Parathyroid adenoma (tissue), 2 donors: Measurements from ENCODE around the gene EGFLAM.

Experiments
- H2AFZ ChIP-seq: fragments of 300-600 bp; sonication (generic); one replicate; pipeline ENCODE4 v1.7.0; 2017; ENCODE audit warnings: antibody characterized with exemption, mild to moderate bottlenecking
- H3K27ac ChIP-seq: fragments of 300-600 bp; sonication (generic); one replicate; pipeline ENCODE4 v1.7.0; 2017
- H3K27me3 ChIP-seq: fragments of 300-600 bp; sonication (generic); one replicate; pipeline ENCODE4 v1.7.0; 2017; ENCODE audit warnings: low read length; ENCODE audit not compliant: control insufficient read depth, insufficient read depth
- H3K36me3 ChIP-seq: fragments of 300-600 bp; sonication (generic); one replicate; pipeline ENCODE4 v1.7.0; 2017; ENCODE audit warnings: low read length; ENCODE audit not compliant: control insufficient read depth, insufficient read depth
- H3K4me1 ChIP-seq: fragments of 300-600 bp; sonication (generic); one replicate; pipeline ENCODE4 v1.7.0; 2017; ENCODE audit warnings: control low read depth
- H3K4me2 ChIP-seq: fragments of 300-600 bp; sonication (generic); one replicate; pipeline ENCODE4 v1.7.0; 2017; ENCODE audit warnings: low read length
- H3K4me3 ChIP-seq: fragments of 300-600 bp; sonication (generic); one replicate; pipeline ENCODE4 v1.7.0; 2017; ENCODE audit warnings: low read depth, low read length
- H3K79me2 ChIP-seq: fragments of 300-600 bp; sonication (generic); one replicate; pipeline ENCODE4 v1.7.0; 2017; ENCODE audit warnings: control low read depth
- H3K9ac ChIP-seq: fragments of 300-600 bp; sonication (generic); one replicate; pipeline ENCODE4 v1.7.0; 2017; ENCODE audit warnings: mild to moderate bottlenecking
- H3K9me3 ChIP-seq: fragments of 300-600 bp; sonication (generic); one replicate; pipeline ENCODE4 v1.7.0; 2017; ENCODE audit warnings: low read length; ENCODE audit not compliant: control insufficient read depth
- TF ChIP-seq, protein P1 (sequence below): fragments of 300-600 bp; sonication (generic); IDR thresholded peaks from one replicate; pipeline ENCODE4 v1.7.0; 2017; ENCODE audit warnings: antibody characterized with exemption, mild to moderate bottlenecking
- donor health status: primary hyperparathyroidism.

Gene EGFLAM

DNA sequence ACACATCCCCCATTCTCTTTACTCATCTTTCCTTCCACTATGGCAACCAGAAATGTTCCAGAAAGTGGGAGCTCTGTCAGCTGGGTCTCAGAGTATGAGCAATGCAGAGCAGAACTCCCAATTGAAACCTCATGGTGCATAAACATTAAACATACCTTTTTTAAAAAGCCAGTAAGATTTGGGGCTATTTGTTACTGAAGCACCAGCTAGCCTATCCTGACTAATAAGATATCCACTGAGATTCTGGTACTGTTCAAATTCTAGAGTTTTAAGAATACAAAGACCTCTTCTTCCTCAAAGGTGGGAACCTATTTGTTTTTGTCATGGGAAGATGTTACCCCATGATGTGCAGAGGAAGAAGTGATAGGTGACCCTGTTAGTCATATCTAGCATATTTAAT, 46.1 kb upstream of the EGFLAM start:
- Histone ChIP-seq H3K4me2 (no peak overlapping the region), H3K9ac (no peak overlapping the region), H3K4me3 (no peak overlapping the region), H3K36me3 (no peaks in the 10 kb centered on the region), H3K27ac (no peak overlapping the region), H3K4me1 (no peaks in the 10 kb centered on the region), H3K9me3 (no peaks in the 10 kb centered on the region), H3K79me2 (no peaks in the 10 kb centered on the region), H2AFZ (no peak overlapping the region), H3K27me3 (no peaks in the 10 kb centered on the region)
- TF ChIP-seq, protein P1, sequence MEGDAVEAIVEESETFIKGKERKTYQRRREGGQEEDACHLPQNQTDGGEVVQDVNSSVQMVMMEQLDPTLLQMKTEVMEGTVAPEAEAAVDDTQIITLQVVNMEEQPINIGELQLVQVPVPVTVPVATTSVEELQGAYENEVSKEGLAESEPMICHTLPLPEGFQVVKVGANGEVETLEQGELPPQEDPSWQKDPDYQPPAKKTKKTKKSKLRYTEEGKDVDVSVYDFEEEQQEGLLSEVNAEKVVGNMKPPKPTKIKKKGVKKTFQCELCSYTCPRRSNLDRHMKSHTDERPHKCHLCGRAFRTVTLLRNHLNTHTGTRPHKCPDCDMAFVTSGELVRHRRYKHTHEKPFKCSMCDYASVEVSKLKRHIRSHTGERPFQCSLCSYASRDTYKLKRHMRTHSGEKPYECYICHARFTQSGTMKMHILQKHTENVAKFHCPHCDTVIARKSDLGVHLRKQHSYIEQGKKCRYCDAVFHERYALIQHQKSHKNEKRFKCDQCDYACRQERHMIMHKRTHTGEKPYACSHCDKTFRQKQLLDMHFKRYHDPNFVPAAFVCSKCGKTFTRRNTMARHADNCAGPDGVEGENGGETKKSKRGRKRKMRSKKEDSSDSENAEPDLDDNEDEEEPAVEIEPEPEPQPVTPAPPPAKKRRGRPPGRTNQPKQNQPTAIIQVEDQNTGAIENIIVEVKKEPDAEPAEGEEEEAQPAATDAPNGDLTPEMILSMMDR, result no peak

DNA sequence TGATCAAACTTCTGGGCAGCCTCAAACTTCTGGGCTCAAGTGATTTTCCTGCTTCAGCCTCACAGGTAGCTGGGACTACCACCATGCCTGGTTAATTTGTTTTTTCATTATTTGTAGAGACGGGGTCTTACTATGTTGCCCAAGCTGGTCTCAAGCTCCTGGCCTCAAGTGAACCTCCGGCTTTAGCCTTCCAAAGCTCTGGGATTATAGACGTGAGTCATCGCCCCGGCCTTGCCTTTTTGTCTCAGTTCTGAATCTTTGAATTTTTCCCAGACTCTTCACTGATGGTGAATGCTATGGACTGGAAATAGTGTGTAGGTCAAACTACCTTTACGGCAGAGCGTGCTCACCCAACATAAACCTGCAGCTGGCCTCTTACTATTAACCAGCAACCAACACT, 32.3 kb upstream of the EGFLAM start:
- H2AFZ ChIP-seq, result no peak overlapping the region
- H3K4me2 ChIP-seq, result no peak overlapping the region
- no peak overlapping the region for H3K9ac ChIP-seq
- H3K4me1 ChIP-seq, result no peaks in the 10 kb centered on the region
- H3K27me3 ChIP-seq, result no peaks in the 10 kb centered on the region
- H3K79me2 ChIP-seq, result no peaks in the 10 kb centered on the region
- TF ChIP-seq, protein P1, result no peak
- H3K36me3 ChIP-seq, result no peaks in the 10 kb centered on the region
- no peak overlapping the region for H3K27ac ChIP-seq
- no peaks in the 10 kb centered on the region for H3K9me3 ChIP-seq
- H3K4me3 ChIP-seq, result no peak overlapping the region

DNA sequence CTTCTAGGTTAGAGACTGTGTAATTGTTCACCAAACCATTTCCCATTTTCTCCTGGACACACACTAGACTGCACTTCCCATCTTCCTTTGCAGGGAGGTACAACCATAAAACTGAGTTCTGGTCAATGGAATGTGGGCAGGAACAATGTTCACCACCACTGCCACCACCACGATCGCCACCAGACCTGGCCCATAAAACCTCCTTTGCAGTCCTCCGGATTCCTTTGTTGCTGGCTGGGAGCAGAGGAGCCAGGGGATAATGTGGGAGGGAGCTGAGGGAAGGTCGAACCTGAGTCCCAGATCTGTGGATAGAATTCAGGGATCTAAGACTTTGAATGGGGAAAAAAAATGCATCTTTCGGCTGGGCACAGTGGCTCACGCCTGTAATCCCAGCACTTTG, 29.4 kb upstream of the EGFLAM start:
- H3K4me3 ChIP-seq, result no peak overlapping the region
- no peak overlapping the region for H3K27ac ChIP-seq
- H3K4me2 ChIP-seq, result no peak overlapping the region

DNA sequence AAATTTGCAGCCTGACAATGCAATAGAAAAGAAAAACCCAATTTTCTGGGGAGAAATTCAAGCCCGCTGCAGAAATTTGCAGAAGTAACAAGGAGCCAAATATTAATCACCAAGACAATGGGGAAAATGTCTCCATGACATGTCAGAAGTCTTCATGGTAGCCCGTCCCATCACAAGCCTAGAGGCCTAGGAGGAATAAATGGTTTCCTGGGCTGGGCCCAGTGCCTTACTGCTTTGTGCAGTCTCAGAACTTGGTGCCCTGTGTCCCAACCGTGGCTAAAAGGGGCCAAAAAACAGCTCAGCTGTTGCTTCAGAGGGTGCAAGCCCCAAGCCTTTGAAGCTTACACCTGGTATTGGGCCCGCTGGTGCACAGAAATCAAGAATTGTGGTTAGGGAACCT, 23.6 kb upstream of the EGFLAM start:
- Histone ChIP-seq H3K79me2 (no peaks in the 10 kb centered on the region), H3K27me3 (no peaks in the 10 kb centered on the region), H3K4me1 (no peaks in the 10 kb centered on the region), H3K9ac (no peak overlapping the region), H3K9me3 (no peaks in the 10 kb centered on the region), H3K4me3 (no peak overlapping the region), H3K27ac (no peak overlapping the region), H3K36me3 (no peaks in the 10 kb centered on the region), H3K4me2 (no peak overlapping the region), H2AFZ (no peak overlapping the region)
- TF ChIP-seq, protein P1, result no peak

More for the DNA sequence above, 29.4 kb upstream of the EGFLAM start:
- H3K9ac ChIP-seq, result no peak overlapping the region
- H2AFZ ChIP-seq, result no peak overlapping the region
- H3K27me3 ChIP-seq, result no peaks in the 10 kb centered on the region
- H3K4me1 ChIP-seq, result no peaks in the 10 kb centered on the region
- H3K36me3 ChIP-seq, result no peaks in the 10 kb centered on the region
- H3K9me3 ChIP-seq, result no peaks in the 10 kb centered on the region
- no peaks in the 10 kb centered on the region for H3K79me2 ChIP-seq
- TF ChIP-seq, protein P1, result no peak

DNA sequence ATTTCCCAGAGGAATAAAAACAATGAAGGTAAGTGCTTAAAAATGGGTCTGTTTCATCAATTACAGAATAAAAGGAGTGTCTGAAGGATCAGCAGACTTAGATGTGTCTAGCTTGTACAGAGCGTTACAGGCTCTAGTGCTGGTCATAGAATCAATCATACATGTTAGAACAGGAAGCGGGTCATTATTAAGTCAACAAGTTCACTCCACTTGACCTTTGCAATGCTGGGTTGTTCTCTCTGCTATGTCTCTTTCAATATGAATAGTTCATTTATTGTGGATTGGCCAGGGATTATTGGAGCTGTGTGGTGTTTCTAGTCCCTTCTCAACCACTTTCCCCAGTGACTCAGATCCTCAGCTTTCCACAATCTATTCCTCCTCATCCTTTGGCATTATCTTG, 20.7 kb upstream of the EGFLAM start:
- H3K9me3 ChIP-seq, result no peaks in the 10 kb centered on the region
- H3K27ac ChIP-seq, result no peak overlapping the region
- no peaks in the 10 kb centered on the region for H3K4me1 ChIP-seq
- H3K79me2 ChIP-seq, result no peaks in the 10 kb centered on the region
- H3K36me3 ChIP-seq, result no peaks in the 10 kb centered on the region
- H2AFZ ChIP-seq, result no peak overlapping the region
- no peak overlapping the region for H3K4me3 ChIP-seq
- H3K27me3 ChIP-seq, result no peaks in the 10 kb centered on the region
- H3K9ac ChIP-seq, result no peak overlapping the region
- no peak overlapping the region for H3K4me2 ChIP-seq
- TF ChIP-seq, protein P1, result no peak
